Tibial nerve (tissue), 4 donors: ENCODE results near the gene PHACTR1. TPM values are rescaled to one million over a fixed set of nuclear protein-coding genes. Genes with fewer than 3 reads are reported as not detected.

Experiments
- DNase-seq, 2 donors: peaks; one replicate each; pipeline ENCODE4 v3.0.0-alpha.2; 2019; ENCODE audit warnings: low spot score in 2 of 2
- H3K27ac ChIP-seq, 4 donors: fragments of 200-600 bp; sonication (generic) in 3 of 4; one replicate each; pipeline ENCODE4 v1.5.1; 2017 to 2019; ENCODE audit warnings: mild to moderate bottlenecking in 1 of 4
- H3K27me3 ChIP-seq, 2 donors: fragments of 200-600 bp; sonication (generic) in 1 of 2; one replicate each; pipeline versions ENCODE4 v1.5.1 to v1.6.0; 2017 to 2019
- H3K36me3 ChIP-seq, 3 donors: fragments of 200-600 bp; sonication (generic); one replicate each; pipeline ENCODE4 v1.5.1; 2018 to 2019
- H3K4me1 ChIP-seq, 4 donors: fragments of 200-600 bp; sonication (generic) in 3 of 4; one replicate each; pipeline ENCODE4 v1.5.1; 2017 to 2019
- H3K4me3 ChIP-seq, 4 donors: fragments of 200-600 bp; sonication (generic) in 3 of 4; one replicate each; pipeline ENCODE4 v1.5.1; 2017 to 2019; ENCODE audit warnings: mild to moderate bottlenecking in 1 of 4, moderate library complexity in 1 of 4
- H3K9me3 ChIP-seq, 4 donors: fragments of 200-600 bp; sonication (generic) in 3 of 4; one replicate each; pipeline ENCODE4 v1.5.1; 2017 to 2019
- EP300 ChIP-seq, 2 donors: sonication (generic); formaldehyde crosslinking; IDR thresholded peaks; one replicate each; pipeline ENCODE4 v1.6.1; 2017; ENCODE audit warnings: antibody characterized with exemption in 2 of 2, mild to moderate bottlenecking in 1 of 2
- POLR2A ChIP-seq, 2 donors: fragments of 450-650 bp; IDR thresholded peaks; one replicate each; pipeline ENCODE4 v1.6.1; 2017; ENCODE audit warnings: antibody characterized with exemption in 2 of 2, mild to moderate bottlenecking in 2 of 2, moderate library complexity in 2 of 2
- WGBS, 2 donors: methylation state at CpG; one replicate each; pipeline ENCODE4 v1.1.5; 2018; 5-methylcytosine and 5-hydroxymethylcytosine counted together
- total RNA-seq, 4 donors: library from RNA; depleted of rRNA; stranded (reverse); fragments of >200 nt; gene quantifications; one replicate each; pipeline ENCODE4 v1.1.0, GENCODE V29; 2016
- TF ChIP-seq, protein P1 (sequence below), 5 experiments: fragments of 200-600 bp in 3 of 5; fragments of 450-650 bp in 2 of 5; sonication (generic) in 3 of 5; IDR thresholded peaks; one replicate each; pipeline ENCODE4 v1.5.1; 2016 to 2019; ENCODE audit warnings: antibody characterized with exemption in 5 of 5, mild to moderate bottlenecking in 3 of 5, moderate library complexity in 2 of 5

The PHACTR1 gene
- total RNA-seq, 4 donors from 2014 or later: 1.5 to 2.7 (median 1.6) TPM

GRCh38 chr6:13281686-13282085 is 565.1 kb downstream of the PHACTR1 start:
- H3K27ac ChIP-seq: no peak overlapping the region
- 63 to 86% methylated on average over 9 of the region's 9 CpGs for whole genome bisulfite sequencing, 2 donors
- peaks cover 0 to 41% (median 0%) of the 10 kb centered on the region in 3 donors for H3K36me3 ChIP-seq

GRCh38 chr6:13282393-13283069 is 566.0 kb downstream of the PHACTR1 start:
- TF ChIP-seq EP300 (IDR thresholded peaks at IDR 0.05) (no peak), POLR2A (IDR thresholded peaks at IDR 0.05) (no peak)
- TF ChIP-seq, protein P1, sequence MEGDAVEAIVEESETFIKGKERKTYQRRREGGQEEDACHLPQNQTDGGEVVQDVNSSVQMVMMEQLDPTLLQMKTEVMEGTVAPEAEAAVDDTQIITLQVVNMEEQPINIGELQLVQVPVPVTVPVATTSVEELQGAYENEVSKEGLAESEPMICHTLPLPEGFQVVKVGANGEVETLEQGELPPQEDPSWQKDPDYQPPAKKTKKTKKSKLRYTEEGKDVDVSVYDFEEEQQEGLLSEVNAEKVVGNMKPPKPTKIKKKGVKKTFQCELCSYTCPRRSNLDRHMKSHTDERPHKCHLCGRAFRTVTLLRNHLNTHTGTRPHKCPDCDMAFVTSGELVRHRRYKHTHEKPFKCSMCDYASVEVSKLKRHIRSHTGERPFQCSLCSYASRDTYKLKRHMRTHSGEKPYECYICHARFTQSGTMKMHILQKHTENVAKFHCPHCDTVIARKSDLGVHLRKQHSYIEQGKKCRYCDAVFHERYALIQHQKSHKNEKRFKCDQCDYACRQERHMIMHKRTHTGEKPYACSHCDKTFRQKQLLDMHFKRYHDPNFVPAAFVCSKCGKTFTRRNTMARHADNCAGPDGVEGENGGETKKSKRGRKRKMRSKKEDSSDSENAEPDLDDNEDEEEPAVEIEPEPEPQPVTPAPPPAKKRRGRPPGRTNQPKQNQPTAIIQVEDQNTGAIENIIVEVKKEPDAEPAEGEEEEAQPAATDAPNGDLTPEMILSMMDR (IDR thresholded peaks at IDR 0.05): no peak
- 52 to 62% methylated on average over 8 of the region's 8 CpGs for WGBS, 2 donors

More at GRCh38 chr6:13281686-13282085, 565.1 kb downstream of the PHACTR1 start:
- H3K4me1 ChIP-seq: peaks cover 0 to 4% (median 0%) of the 10 kb centered on the region in 4 donors
- TF ChIP-seq POLR2A (IDR thresholded peaks at IDR 0.05): no peak
- TF ChIP-seq, protein P1 (IDR thresholded peaks at IDR 0.05): no peak
- TF ChIP-seq EP300 (IDR thresholded peaks at IDR 0.05): no peak
- H3K9me3 ChIP-seq: peaks cover 0 to 4% (median 0%) of the 10 kb centered on the region in 4 donors
- no peak for DNase-seq
- H3K4me3 ChIP-seq: no peak overlapping the region
- H3K27me3 ChIP-seq: no peaks in the 10 kb centered on the region

GRCh38 chr6:13283331-13283730 is 566.8 kb downstream of the PHACTR1 start:
- no peak overlapping the region for H3K4me3 ChIP-seq
- no peak for DNase-seq
- WGBS, 2 donors: 89 to 94% methylated on average over 10 to 14 of the region's 14 CpGs
- no peak overlapping the region for H3K27ac ChIP-seq
- TF ChIP-seq POLR2A (IDR thresholded peaks at IDR 0.05): no peak
- TF ChIP-seq, protein P1 (IDR thresholded peaks at IDR 0.05): no peak
- TF ChIP-seq EP300 (IDR thresholded peaks at IDR 0.05): no peak
- no peaks in the 10 kb centered on the region for H3K27me3 ChIP-seq
- peaks cover 0 to 45% (median 0%) of the 10 kb centered on the region in 3 donors for H3K36me3 ChIP-seq
- peaks cover 0 to 4% (median 0%) of the 10 kb centered on the region in 4 donors for H3K4me1 ChIP-seq
- H3K9me3 ChIP-seq: peaks cover 0 to 19% (median 0%) of the 10 kb centered on the region in 4 donors

More at GRCh38 chr6:13282393-13283069, 566.0 kb downstream of the PHACTR1 start:
- H3K27me3 ChIP-seq: no peaks in the 10 kb centered on the region
- DNase-seq: no peak
- H3K4me3 ChIP-seq: no peak overlapping the region
- no peak overlapping the region for H3K27ac ChIP-seq
- peaks cover 0 to 42% (median 0%) of the 10 kb centered on the region in 3 donors for H3K36me3 ChIP-seq
- H3K9me3 ChIP-seq: peaks cover 0 to 13% (median 0%) of the 10 kb centered on the region in 4 donors
- peaks cover 0 to 4% (median 0%) of the 10 kb centered on the region in 4 donors for H3K4me1 ChIP-seq

DNA sequence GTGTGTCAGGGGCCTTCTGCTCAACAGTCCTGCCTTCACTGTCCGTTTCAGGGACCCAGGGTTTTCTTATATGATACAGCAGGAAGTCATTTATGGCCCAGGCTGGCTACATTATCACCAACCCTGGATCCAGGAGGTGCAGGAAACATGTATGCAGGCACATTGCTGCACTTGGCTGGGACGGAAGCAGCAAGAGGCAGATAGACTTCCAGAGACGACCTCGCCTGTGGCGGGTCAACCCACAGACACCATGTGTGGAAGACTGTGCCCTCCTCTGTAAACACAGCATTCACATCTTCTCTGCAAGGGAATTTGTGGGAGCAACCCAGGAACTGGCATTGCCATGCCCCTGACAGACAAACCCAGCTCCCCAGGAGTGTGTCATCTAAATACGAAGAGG is 568.1 kb downstream of the PHACTR1 start:
- H3K4me1 ChIP-seq: peaks cover 0 to 4% (median 0%) of the 10 kb centered on the region in 4 donors
- peaks cover 0 to 19% (median 0%) of the 10 kb centered on the region in 4 donors for H3K9me3 ChIP-seq
- no peak overlapping the region for H3K4me3 ChIP-seq
- no peaks in the 10 kb centered on the region for H3K27me3 ChIP-seq
- TF ChIP-seq POLR2A (IDR thresholded peaks at IDR 0.05): no peak
- TF ChIP-seq, protein P1 (IDR thresholded peaks at IDR 0.05): no peak
- TF ChIP-seq EP300 (IDR thresholded peaks at IDR 0.05): no peak
- H3K36me3 ChIP-seq: peaks cover 0 to 56% (median 0%) of the 10 kb centered on the region in 3 donors
- no peak overlapping the region for H3K27ac ChIP-seq
- WGBS, 2 donors: 85 to 94% methylated on average over 6 of the region's 6 CpGs
- no peak for DNase-seq

DNA sequence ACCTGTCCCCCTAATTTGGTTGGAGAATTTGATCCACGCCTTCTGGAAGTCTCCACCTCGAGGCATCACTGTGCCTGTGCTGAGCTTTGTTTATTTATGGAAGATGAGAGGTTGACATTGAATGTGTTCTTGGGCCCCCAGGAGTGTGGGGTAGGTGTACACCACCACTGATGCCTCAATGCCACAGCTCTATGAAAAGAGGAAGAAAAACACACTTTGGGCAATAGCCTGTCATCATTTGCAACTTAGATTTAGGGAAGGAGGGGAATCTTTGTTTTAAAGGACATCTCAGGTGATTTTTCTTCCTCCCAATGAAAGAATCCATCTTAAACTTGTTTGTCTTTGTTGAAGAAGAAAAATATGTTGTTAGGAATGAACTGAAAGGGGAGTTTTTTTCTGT is 569.1 kb downstream of the PHACTR1 start:
- WGBS, 2 donors: 89 to 92% methylated on average over 2 of the region's 2 CpGs
- Histone ChIP-seq H3K4me1 (no peaks in the 10 kb centered on the region), H3K27me3 (no peaks in the 10 kb centered on the region), H3K27ac (no peak overlapping the region), H3K36me3 (peaks cover 0 to 62% (median 0%) of the 10 kb centered on the region in 3 donors), H3K4me3 (no peak overlapping the region), H3K9me3 (peaks cover 0 to 19% (median 0%) of the 10 kb centered on the region in 4 donors)
- TF ChIP-seq EP300 (IDR thresholded peaks at IDR 0.05) (no peak), POLR2A (IDR thresholded peaks at IDR 0.05) (no peak)
- TF ChIP-seq, protein P1 (IDR thresholded peaks at IDR 0.05): no peak
- no peak for DNase-seq
